ENCODE measurements around the gene NANOGP8.

- TF ChIP-seq, protein P1, sequence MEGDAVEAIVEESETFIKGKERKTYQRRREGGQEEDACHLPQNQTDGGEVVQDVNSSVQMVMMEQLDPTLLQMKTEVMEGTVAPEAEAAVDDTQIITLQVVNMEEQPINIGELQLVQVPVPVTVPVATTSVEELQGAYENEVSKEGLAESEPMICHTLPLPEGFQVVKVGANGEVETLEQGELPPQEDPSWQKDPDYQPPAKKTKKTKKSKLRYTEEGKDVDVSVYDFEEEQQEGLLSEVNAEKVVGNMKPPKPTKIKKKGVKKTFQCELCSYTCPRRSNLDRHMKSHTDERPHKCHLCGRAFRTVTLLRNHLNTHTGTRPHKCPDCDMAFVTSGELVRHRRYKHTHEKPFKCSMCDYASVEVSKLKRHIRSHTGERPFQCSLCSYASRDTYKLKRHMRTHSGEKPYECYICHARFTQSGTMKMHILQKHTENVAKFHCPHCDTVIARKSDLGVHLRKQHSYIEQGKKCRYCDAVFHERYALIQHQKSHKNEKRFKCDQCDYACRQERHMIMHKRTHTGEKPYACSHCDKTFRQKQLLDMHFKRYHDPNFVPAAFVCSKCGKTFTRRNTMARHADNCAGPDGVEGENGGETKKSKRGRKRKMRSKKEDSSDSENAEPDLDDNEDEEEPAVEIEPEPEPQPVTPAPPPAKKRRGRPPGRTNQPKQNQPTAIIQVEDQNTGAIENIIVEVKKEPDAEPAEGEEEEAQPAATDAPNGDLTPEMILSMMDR (IDR thresholded peaks at IDR 0.05; ENCODE audit: insufficient read depth, low read length) = no peak
- TF ChIP-seq, protein P2, sequence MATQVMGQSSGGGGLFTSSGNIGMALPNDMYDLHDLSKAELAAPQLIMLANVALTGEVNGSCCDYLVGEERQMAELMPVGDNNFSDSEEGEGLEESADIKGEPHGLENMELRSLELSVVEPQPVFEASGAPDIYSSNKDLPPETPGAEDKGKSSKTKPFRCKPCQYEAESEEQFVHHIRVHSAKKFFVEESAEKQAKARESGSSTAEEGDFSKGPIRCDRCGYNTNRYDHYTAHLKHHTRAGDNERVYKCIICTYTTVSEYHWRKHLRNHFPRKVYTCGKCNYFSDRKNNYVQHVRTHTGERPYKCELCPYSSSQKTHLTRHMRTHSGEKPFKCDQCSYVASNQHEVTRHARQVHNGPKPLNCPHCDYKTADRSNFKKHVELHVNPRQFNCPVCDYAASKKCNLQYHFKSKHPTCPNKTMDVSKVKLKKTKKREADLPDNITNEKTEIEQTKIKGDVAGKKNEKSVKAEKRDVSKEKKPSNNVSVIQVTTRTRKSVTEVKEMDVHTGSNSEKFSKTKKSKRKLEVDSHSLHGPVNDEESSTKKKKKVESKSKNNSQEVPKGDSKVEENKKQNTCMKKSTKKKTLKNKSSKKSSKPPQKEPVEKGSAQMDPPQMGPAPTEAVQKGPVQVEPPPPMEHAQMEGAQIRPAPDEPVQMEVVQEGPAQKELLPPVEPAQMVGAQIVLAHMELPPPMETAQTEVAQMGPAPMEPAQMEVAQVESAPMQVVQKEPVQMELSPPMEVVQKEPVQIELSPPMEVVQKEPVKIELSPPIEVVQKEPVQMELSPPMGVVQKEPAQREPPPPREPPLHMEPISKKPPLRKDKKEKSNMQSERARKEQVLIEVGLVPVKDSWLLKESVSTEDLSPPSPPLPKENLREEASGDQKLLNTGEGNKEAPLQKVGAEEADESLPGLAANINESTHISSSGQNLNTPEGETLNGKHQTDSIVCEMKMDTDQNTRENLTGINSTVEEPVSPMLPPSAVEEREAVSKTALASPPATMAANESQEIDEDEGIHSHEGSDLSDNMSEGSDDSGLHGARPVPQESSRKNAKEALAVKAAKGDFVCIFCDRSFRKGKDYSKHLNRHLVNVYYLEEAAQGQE (IDR thresholded peaks at IDR 0.05; ENCODE audit: insufficient replicate concordance, low read depth) = no peak
- TF ChIP-seq GABPA (IDR thresholded peaks at IDR 0.05; ENCODE audit: low read depth) (no peak), POLR2AphosphoS5 (IDR thresholded peaks at IDR 0.05; ENCODE audit: low read depth) (no peak), SPI1 (IDR thresholded peaks at IDR 0.05; ENCODE audit: borderline replicate concordance, low read depth) (no peak)
Measured at GRCh38 chr15:35061161-35061824, 23.8 kb downstream of the NANOGP8 start.

Measured in HL-60 (cell line).